PC-3 (cell line): Measurements from ENCODE around the gene ZCWPW1. TPM values are rescaled to one million over a fixed set of nuclear protein-coding genes. Genes with fewer than 3 reads are reported as not detected.
"Not testable (repeated sequence)": the region's sequence is repeated elsewhere in the genome, so short reads cannot be mapped to it uniquely, and the experiment has no call there.

ENCODE experiments used
- ATAC-seq: fragments of 200-7000 bp; cut with Tn5 transposase; 2 replicates; pipeline ENCODE4 v1.9.1; 2020; ENCODE audit warnings: mild to moderate bottlenecking, moderate library complexity
- BruUV-seq: library from RNA; stranded (reverse); fragments of 400-500 nt; replicated peaks from 2 replicates; lab custom pipeline; 2021; lab: Mats Ljungman, UMichigan
- CTCF ChIA-PET: fragments of 300-600 bp; sonication (Branson Sonifier 250); formaldehyde crosslinking; loops from one replicate; lab custom pipeline; 2022; ENCODE audit warnings: antibody characterized with exemption; lab: Charles Lee
- POLR2A ChIA-PET: fragments of 300-600 bp; sonication (Branson Sonifier 250); formaldehyde crosslinking; loops from one replicate; lab custom pipeline; 2022; ENCODE audit warnings: antibody characterized with exemption; ENCODE audit not compliant: unreplicated experiment; lab: Charles Lee
- DNase-seq: peaks from one replicate; pipeline ENCODE4 v3.0.0-alpha.2; 2015
- H2AFZ ChIP-seq: fragments of 300-600 bp; sonication (generic); 2 replicates; pipeline ENCODE4 v1.6.0; 2016; ENCODE audit warnings: antibody characterized with exemption, low read length
- H3F3A ChIP-seq: fragments of 300-600 bp; sonication (generic); one replicate; pipeline ENCODE4 v1.6.0; 2017; ENCODE audit warnings: antibody characterized with exemption, low read length, control low read depth, mild to moderate bottlenecking; ENCODE audit not compliant: unreplicated experiment
- H3K27ac ChIP-seq: fragments of 300-600 bp; sonication (generic); 2 replicates; pipeline ENCODE4 v1.5.1; 2016; ENCODE audit warnings: mild to moderate bottlenecking, low read length
- H3K27me3 ChIP-seq: fragments of 300-600 bp; sonication (generic); 2 replicates; pipeline ENCODE4 v1.6.1; 2016; ENCODE audit warnings: low read length, mixed read lengths
- H3K36me3 ChIP-seq: fragments of 300-600 bp; sonication (generic); 2 replicates; pipeline ENCODE4 v1.6.1; 2016; ENCODE audit warnings: low read depth, mixed run types, low read length, mixed read lengths
- H3K4me1 ChIP-seq: fragments of 300-600 bp; sonication (generic); 2 replicates; pipeline ENCODE4 v1.5.1; 2016; ENCODE audit warnings: low read length; ENCODE audit not compliant: insufficient read depth
- H3K4me2 ChIP-seq: fragments of 300-600 bp; sonication (generic); 2 replicates; pipeline ENCODE4 v1.6.0; 2016; ENCODE audit warnings: low read length
- H3K4me3 ChIP-seq: fragments of 300-600 bp; sonication (generic); 2 replicates; pipeline ENCODE4 v1.5.1; 2016; ENCODE audit warnings: mild to moderate bottlenecking, low read length, mixed read lengths
- H3K79me2 ChIP-seq: fragments of 300-600 bp; sonication (generic); 2 replicates; pipeline ENCODE4 v1.6.1; 2017; ENCODE audit warnings: low read length, mixed read lengths
- H3K9ac ChIP-seq: fragments of 300-600 bp; sonication (generic); 2 replicates; pipeline ENCODE4 v1.6.0; 2016; ENCODE audit warnings: mild to moderate bottlenecking, low read length
- H3K9me2 ChIP-seq: fragments of 300-600 bp; sonication (generic); replicated peaks from 2 replicates; pipeline ENCODE4 v1.6.1; 2016; ENCODE audit warnings: mixed run types, low read length, mixed read lengths
- H3K9me3 ChIP-seq: fragments of 300-600 bp; sonication (generic); 2 replicates; pipeline ENCODE4 v1.6.1; 2016; ENCODE audit warnings: low read length, mixed read lengths
- H4K20me1 ChIP-seq: fragments of 300-600 bp; sonication (generic); 2 replicates; pipeline ENCODE4 v1.6.1; 2016; ENCODE audit warnings: low read length, mixed read lengths
- EZH2 ChIP-seq: fragments of 300-600 bp; sonication (generic); IDR thresholded peaks from one replicate; pipeline ENCODE4 v1.6.1; 2017; ENCODE audit warnings: antibody characterized with exemption, mild to moderate bottlenecking, low read length; ENCODE audit not compliant: unreplicated experiment
- EZH2phosphoT487 ChIP-seq: fragments of 300-600 bp; sonication (generic); IDR thresholded peaks from 2 replicates; pipeline ENCODE4 v1.6.1; 2018; ENCODE audit warnings: mild to moderate bottlenecking, antibody characterized with exemption, low read length, borderline replicate concordance
- intact Hi-C: fragments of 100-400 bp; cut with micrococcal nuclease; formaldehyde crosslinking; loops from 2 replicates; pipeline ENCODE4 v1.9.0; 2023
- total RNA-seq: library from RNA; depleted of rRNA; stranded (reverse); fragments of >200 nt; gene quantifications from 2 replicates; pipeline ENCODE4 v1.2.3, GENCODE V29; 2014
- TF ChIP-seq, protein P1 (sequence below): fragments of 300-600 bp; sonication (generic); conservative IDR thresholded peaks from 2 replicates; pipeline ENCODE4 v1.5.1; 2017; ENCODE audit warnings: antibody characterized with exemption, low read depth, mild to moderate bottlenecking, low read length

Gene ZCWPW1
- total RNA-seq, 1 experiment from 2014 or later = 2.2 TPM

DNA sequence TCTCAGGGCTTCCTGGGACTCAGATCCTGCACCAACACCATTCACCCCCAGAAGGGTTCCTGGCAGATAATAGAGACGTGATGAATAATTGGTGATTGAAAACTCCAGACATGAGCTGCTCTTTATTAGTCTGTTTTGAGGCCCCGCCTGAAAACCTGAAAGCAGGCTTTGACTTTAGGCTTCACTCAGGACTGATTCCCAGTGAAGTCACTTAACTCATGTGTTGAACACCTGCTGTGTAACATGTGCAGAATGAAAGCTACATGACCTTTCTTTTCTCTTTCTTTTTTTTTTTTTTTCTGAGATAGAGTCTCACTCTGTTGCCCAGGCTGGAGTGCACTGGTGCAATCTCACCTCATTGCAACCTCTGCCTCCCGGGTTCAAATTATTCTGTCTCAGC, 26.7 kb upstream of the ZCWPW1 start:
- no peak for TF ChIP-seq EZH2
- no peak for TF ChIP-seq EZH2phosphoT487
- TF ChIP-seq, protein P1, sequence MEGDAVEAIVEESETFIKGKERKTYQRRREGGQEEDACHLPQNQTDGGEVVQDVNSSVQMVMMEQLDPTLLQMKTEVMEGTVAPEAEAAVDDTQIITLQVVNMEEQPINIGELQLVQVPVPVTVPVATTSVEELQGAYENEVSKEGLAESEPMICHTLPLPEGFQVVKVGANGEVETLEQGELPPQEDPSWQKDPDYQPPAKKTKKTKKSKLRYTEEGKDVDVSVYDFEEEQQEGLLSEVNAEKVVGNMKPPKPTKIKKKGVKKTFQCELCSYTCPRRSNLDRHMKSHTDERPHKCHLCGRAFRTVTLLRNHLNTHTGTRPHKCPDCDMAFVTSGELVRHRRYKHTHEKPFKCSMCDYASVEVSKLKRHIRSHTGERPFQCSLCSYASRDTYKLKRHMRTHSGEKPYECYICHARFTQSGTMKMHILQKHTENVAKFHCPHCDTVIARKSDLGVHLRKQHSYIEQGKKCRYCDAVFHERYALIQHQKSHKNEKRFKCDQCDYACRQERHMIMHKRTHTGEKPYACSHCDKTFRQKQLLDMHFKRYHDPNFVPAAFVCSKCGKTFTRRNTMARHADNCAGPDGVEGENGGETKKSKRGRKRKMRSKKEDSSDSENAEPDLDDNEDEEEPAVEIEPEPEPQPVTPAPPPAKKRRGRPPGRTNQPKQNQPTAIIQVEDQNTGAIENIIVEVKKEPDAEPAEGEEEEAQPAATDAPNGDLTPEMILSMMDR = no peak
- Histone ChIP-seq H2AFZ (no peak overlapping the region), H3K36me3 (no peaks in the 10 kb centered on the region), H3K9ac (no peak overlapping the region), H3K9me3 (no peaks in the 10 kb centered on the region), H3K27ac (no peak overlapping the region), H3K79me2 (no peaks in the 10 kb centered on the region), H4K20me1 (no peaks in the 10 kb centered on the region), H3K4me1 (no peaks in the 10 kb centered on the region), H3K9me2 (no peaks in the 10 kb centered on the region), H3F3A (no peaks in the 10 kb centered on the region), H3K27me3 (no peaks in the 10 kb centered on the region), H3K4me3 (no peak overlapping the region), H3K4me2 (no peak overlapping the region)
- ATAC-seq (no peak), DNase-seq (no peak)
- ChIA-PET POLR2A (no interaction called here), CTCF (interaction anchor here (0.7 to 1.0 kb wide), 2 partner anchors 118 to 134 kb away, joined by 3 to 4 read pairs; no protein-coding TSS in a partner anchor)
- no TSS peak for BruUV-seq
- intact Hi-C loops = no loop called here

DNA sequence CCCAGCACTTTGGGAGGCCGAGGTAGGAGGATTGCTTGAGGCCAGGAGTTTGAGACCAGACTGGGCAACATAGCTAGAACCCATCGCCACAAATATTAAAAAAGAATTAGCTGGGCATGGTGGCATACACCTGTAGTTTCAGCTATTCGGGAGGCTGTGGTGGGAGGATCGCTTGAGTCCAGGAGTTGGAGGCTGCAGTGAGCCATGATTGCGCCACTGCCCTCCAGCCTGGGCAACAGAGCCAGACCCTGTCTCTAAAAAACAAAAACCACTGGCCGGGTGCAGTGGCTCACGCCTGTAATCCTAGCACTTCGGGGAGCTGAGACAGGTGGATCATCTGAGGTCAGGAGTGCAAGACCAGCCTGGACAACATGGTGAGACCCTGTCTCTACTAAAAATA, 25.4 kb upstream of the ZCWPW1 start:
- H3K9me2 ChIP-seq, H3K79me2 ChIP-seq, H3K4me3 ChIP-seq, BruUV-seq, DNase-seq, H3K9ac ChIP-seq, H3K4me2 ChIP-seq, POLR2A ChIA-PET, H4K20me1 ChIP-seq, H3K9me3 ChIP-seq, H3K4me1 ChIP-seq, CTCF ChIA-PET, H3K27ac ChIP-seq, ATAC-seq, H3F3A ChIP-seq, H3K27me3 ChIP-seq, H3K36me3 ChIP-seq, H2AFZ ChIP-seq, intact Hi-C loops: not testable (repeated sequence)

GRCh38 chr7:100452513-100452912, 24.0 kb upstream of the ZCWPW1 start:
- DNase-seq (no peak), ATAC-seq (no peak)
- Histone ChIP-seq H4K20me1 (no peaks in the 10 kb centered on the region), H2AFZ (no peak overlapping the region), H3K27me3 (no peaks in the 10 kb centered on the region), H3K36me3 (no peaks in the 10 kb centered on the region), H3K4me2 (no peak overlapping the region), H3K9me2 (no peaks in the 10 kb centered on the region), H3K4me1 (no peaks in the 10 kb centered on the region), H3F3A (no peaks in the 10 kb centered on the region), H3K4me3 (no peak overlapping the region), H3K79me2 (no peaks in the 10 kb centered on the region), H3K9ac (no peak overlapping the region), H3K27ac (no peak overlapping the region), H3K9me3 (no peaks in the 10 kb centered on the region)
- intact Hi-C loops = no loop called here
- no TSS peak for BruUV-seq
- CTCF ChIA-PET = no interaction called here
- POLR2A ChIA-PET = no interaction called here
- TF ChIP-seq EZH2phosphoT487 (no peak), EZH2 (no peak)
- TF ChIP-seq, protein P1 = no peak
